ENCODE results near the gene OLFML2A. TPM values are rescaled to one million over a fixed set of nuclear protein-coding genes. Genes with fewer than 3 reads are reported as not detected.
A peak's percentile ranks its signal among the peaks of the same experiment; 100 is the strongest.

Gene OLFML2A
- polyA plus RNA-seq, 1 experiment: 2.5 TPM

DNA sequence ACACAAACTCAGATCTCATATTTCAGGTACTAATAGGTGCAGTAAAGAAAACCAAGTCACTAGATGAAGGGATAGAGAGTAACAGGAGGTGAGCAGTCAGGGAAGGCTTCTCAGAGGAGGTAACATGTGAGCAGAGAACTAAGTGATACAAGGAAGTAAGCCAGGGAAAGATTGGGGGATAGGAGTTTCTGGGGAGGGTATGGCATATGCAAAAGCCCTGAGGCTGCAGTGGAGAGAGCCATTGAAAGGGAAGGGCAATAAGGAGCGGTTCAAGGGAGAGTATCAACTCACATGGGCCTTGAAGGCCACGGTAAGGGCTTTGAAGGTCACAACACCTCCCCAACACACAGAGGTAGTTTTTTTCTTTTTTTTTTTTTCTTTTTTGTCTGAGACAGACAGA lies 6.9 kb downstream of the OLFML2A start:
- no peak overlapping the region for H3K4me3 ChIP-seq (ENCODE audit: low read depth, low read length)
- H3K36me3 ChIP-seq (ENCODE audit: control insufficient read depth, insufficient read depth, low read length): no peaks in the 10 kb centered on the region
- no peak for DNase-seq (ENCODE audit: low read depth)
- CTCF ChIA-PET: interaction anchor here (16.5 kb wide), 1 partner anchor 63 kb away, joined by 1161 read pairs; the partner anchor contains the start of genes ARPC5L, RPL35 and WDR38
- TF ChIP-seq, protein P1, sequence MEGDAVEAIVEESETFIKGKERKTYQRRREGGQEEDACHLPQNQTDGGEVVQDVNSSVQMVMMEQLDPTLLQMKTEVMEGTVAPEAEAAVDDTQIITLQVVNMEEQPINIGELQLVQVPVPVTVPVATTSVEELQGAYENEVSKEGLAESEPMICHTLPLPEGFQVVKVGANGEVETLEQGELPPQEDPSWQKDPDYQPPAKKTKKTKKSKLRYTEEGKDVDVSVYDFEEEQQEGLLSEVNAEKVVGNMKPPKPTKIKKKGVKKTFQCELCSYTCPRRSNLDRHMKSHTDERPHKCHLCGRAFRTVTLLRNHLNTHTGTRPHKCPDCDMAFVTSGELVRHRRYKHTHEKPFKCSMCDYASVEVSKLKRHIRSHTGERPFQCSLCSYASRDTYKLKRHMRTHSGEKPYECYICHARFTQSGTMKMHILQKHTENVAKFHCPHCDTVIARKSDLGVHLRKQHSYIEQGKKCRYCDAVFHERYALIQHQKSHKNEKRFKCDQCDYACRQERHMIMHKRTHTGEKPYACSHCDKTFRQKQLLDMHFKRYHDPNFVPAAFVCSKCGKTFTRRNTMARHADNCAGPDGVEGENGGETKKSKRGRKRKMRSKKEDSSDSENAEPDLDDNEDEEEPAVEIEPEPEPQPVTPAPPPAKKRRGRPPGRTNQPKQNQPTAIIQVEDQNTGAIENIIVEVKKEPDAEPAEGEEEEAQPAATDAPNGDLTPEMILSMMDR (IDR thresholded peaks at IDR 0.05; ENCODE audit: insufficient read depth, low read depth, low read length): no peak
- POLR2A ChIA-PET: no interaction called here
- no peaks in the 10 kb centered on the region for H3K27me3 ChIP-seq (ENCODE audit: control insufficient read depth, insufficient read depth, low read length)

DNA sequence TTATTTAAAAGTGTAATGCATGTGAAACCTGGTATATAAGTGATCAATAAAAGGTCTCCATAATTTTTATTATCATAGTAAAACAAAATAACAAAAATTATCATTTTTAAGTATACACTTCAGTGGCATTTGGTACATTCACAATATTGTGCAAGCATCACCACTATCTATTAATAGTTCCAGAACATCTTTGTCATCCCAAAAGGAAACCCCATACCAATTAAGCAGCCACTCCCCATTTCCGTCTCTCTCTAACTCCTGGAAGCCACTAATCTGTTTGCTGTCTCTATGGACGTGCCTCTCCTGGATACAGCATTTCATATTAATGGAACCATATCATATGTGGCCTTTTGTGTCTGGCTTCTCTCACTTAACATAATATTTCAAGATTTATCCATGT lies 7.6 kb downstream of the OLFML2A start:
- peak; percentile 64 for DNase-seq (ENCODE audit: low read depth)
- H3K36me3 ChIP-seq (ENCODE audit: control insufficient read depth, insufficient read depth, low read length): no peaks in the 10 kb centered on the region
- H3K4me3 ChIP-seq (ENCODE audit: low read depth, low read length): no peak overlapping the region
- CTCF ChIA-PET: interaction anchor here (16.5 kb wide), 1 partner anchor 62 kb away, joined by 1161 read pairs; the partner anchor contains the start of genes ARPC5L, RPL35 and WDR38
- POLR2A ChIA-PET: no interaction called here
- no peaks in the 10 kb centered on the region for H3K27me3 ChIP-seq (ENCODE audit: control insufficient read depth, insufficient read depth, low read length)
- TF ChIP-seq, protein P1 (IDR thresholded peaks at IDR 0.05; ENCODE audit: insufficient read depth, low read depth, low read length): no peak

DNA sequence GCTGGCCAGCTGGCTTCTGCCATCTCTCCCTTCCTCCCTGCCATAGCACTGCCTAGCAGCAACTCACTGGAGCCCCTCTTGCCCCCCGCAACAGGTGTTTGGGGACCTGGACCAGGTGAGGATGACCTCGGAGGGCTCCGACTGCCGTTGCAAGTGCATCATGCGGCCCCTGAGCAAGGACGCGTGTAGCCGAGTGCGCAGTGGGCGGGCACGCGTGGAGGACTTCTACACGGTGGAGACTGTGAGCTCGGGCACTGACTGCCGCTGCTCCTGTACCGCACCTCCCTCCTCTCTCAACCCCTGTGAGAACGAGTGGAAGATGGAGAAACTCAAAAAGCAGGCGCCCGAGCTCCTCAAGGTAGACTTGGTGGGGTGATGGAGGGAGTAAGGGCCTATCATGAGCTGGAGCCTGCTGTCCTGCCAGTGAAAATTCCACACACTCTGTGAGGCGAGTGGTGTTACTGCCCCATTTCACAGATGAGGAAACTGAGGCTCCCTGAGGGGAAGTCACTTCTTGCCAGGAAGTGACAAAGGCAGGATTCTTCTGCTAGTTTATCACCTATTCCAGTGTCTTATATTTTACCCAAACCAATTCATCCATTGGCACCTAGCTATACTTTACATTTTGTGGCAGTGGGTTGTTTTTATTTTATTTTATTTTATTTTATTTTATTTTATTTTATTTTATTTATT lies 10.1 kb downstream of the OLFML2A start:
- Histone ChIP-seq H3K27me3 (ENCODE audit: control insufficient read depth, insufficient read depth, low read length) (no peaks in the 10 kb centered on the region), H3K4me3 (ENCODE audit: low read depth, low read length) (no peak overlapping the region), H3K36me3 (ENCODE audit: control insufficient read depth, insufficient read depth, low read length) (no peaks in the 10 kb centered on the region)
- ChIA-PET CTCF (interaction anchor here (0.6 to 6.2 kb wide), 3 partner anchors 15 to 66 kb away, joined by 3 to 38 read pairs (median 4); partner anchors contain the start of genes NR6A1 and WDR38), POLR2A (no interaction called here)
- no peak for DNase-seq (ENCODE audit: low read depth)
- TF ChIP-seq, protein P1 (IDR thresholded peaks at IDR 0.05; ENCODE audit: insufficient read depth, low read depth, low read length): no peak

DNA sequence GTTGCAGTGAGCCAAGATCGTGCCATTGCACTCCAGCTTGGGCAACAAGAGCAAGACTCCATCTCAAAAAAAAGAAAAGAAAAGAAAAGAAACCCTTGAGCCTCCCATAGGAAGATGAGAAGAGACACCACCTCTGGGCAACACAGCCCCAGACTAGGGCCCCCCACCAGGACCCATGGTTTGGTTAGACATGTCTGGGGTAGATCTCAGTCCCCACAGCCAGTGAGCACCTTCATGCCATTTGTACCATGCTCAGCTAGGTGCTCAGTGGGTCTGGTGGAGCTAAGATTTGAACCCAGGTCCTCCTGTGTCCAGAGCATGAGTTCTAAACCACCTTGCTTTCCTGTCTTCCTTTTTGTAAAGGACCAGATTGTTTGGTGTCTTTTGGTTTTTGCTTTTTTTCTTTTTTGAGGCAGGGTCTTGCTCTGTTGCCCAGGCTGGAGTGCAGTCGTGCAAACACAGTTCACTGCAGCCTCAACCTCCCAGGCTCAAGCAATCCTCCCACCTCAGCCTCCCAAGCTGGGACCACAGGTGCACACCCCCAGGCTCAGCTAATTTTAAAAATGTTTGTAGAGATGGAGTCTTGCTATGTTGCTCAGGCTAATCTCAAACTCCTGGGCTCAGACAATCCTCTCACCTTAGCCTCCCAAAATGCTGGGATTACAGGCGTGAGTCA lies 11.7 kb downstream of the OLFML2A start:
- no peaks in the 10 kb centered on the region for H3K36me3 ChIP-seq (ENCODE audit: control insufficient read depth, insufficient read depth, low read length)
- H3K27me3 ChIP-seq (ENCODE audit: control insufficient read depth, insufficient read depth, low read length): no peaks in the 10 kb centered on the region
- no peak overlapping the region for H3K4me3 ChIP-seq (ENCODE audit: low read depth, low read length)
- CTCF ChIA-PET: interaction anchor here (0.8 to 6.2 kb wide), 5 partner anchors 9 to 64 kb away, joined by 3 to 38 read pairs (median 6); partner anchors contain the start of genes OLFML2A and WDR38
- TF ChIP-seq, protein P1 (IDR thresholded peaks at IDR 0.05; ENCODE audit: insufficient read depth, low read depth, low read length): no peak
- DNase-seq (ENCODE audit: low read depth): no peak
- POLR2A ChIA-PET: no interaction called here

DNA sequence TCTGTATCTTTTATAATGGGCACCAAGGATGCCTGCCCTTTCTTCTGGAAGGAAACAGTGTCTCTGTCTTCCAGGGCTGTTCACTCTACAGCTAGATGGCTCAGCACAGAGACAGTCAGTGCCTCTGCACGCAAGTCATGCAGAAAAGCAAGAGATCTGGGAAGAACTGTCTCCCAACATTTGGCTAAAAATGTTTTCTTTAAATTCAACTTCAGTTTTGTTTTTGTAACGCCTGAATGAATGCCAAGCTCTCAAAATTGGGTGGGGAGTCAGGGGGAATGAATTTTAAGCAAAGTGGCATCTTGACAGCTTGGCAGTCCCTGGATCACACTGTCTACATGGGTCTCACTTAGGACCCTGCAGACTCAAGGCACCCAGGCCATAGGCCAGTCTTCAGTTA lies 12.6 kb downstream of the OLFML2A start:
- H3K36me3 ChIP-seq (ENCODE audit: control insufficient read depth, insufficient read depth, low read length): no peaks in the 10 kb centered on the region
- no peak overlapping the region for H3K4me3 ChIP-seq (ENCODE audit: low read depth, low read length)
- TF ChIP-seq, protein P1 (IDR thresholded peaks at IDR 0.05; ENCODE audit: insufficient read depth, low read depth, low read length): no peak
- no peaks in the 10 kb centered on the region for H3K27me3 ChIP-seq (ENCODE audit: control insufficient read depth, insufficient read depth, low read length)
- DNase-seq (ENCODE audit: low read depth): no peak
- ChIA-PET POLR2A (no interaction called here), CTCF (interaction anchor here (0.6 to 6.2 kb wide), 7 partner anchors 10 to 63 kb away, joined by 3 to 38 read pairs (median 5); partner anchors contain the start of genes OLFML2A and WDR38)
